Upper lobe of left lung (tissue), 6 donors: ENCODE results near the gene CLSTN3. TPM values are rescaled to one million over a fixed set of nuclear protein-coding genes. Genes with fewer than 3 reads are reported as not detected.

Experiments used
- ATAC-seq, 2 donors: fragments of 200-7000 bp; cut with Tn5 transposase; one replicate each; pipeline ENCODE4 v1.9.1; 2022; ENCODE audit warnings: mild to moderate bottlenecking in 2 of 2, moderate library complexity in 2 of 2; ENCODE audit not compliant: low FRiP score in 2 of 2
- DNase-seq, 2 donors: peaks; one replicate each; pipeline ENCODE4 v3.0.0-alpha.2; 2019 to 2020
- H3K27ac ChIP-seq, 4 donors: fragments of 200-600 bp; sonication (generic); one replicate each; pipeline ENCODE4 v1.5.1; 2016 to 2019
- H3K27me3 ChIP-seq, 4 donors: fragments of 200-600 bp; sonication (generic); one replicate each; pipeline ENCODE4 v1.5.1; 2017 to 2019
- H3K36me3 ChIP-seq, 4 donors: fragments of 200-600 bp; sonication (generic); one replicate each; pipeline ENCODE4 v1.5.1; 2016 to 2019
- H3K4me1 ChIP-seq, 4 donors: fragments of 200-600 bp; sonication (generic); one replicate each; pipeline ENCODE4 v1.5.1; 2018 to 2019
- H3K4me3 ChIP-seq, 4 donors: fragments of 200-600 bp; sonication (generic); one replicate each; pipeline ENCODE4 v1.5.1; 2017 to 2019; ENCODE audit warnings: mild to moderate bottlenecking in 2 of 4, moderate library complexity in 1 of 4
- H3K9me3 ChIP-seq, 4 donors: fragments of 200-600 bp; sonication (generic); one replicate each; pipeline ENCODE4 v1.5.1; 2018 to 2019
- CTCF ChIP-seq, 6 experiments: fragments of 450-650 bp in 4 of 6; fragments of 200-600 bp in 2 of 6; sonication (generic) in 2 of 6; IDR thresholded peaks; one replicate each; pipeline ENCODE4 v1.5.1; 2016 to 2019; ENCODE audit warnings: antibody characterized with exemption in 6 of 6
- EP300 ChIP-seq, 4 donors: sonication (generic); formaldehyde crosslinking; IDR thresholded peaks; one replicate each; pipeline ENCODE4 v1.5.1; 2017; ENCODE audit warnings: antibody characterized with exemption in 4 of 4, control low read depth in 2 of 4
- POLR2A ChIP-seq, 4 donors: fragments of 450-650 bp; IDR thresholded peaks; one replicate each; pipeline ENCODE4 v1.5.1; 2016 to 2017; ENCODE audit warnings: antibody characterized with exemption in 4 of 4, mild to moderate bottlenecking in 2 of 4
- POLR2AphosphoS5 ChIP-seq, 2 donors: sonication (generic); formaldehyde crosslinking; IDR thresholded peaks; one replicate each; pipeline ENCODE4 v1.5.1; 2017; ENCODE audit warnings: antibody characterized with exemption in 2 of 2
- WGBS, 2 donors: methylation state at CpG; one replicate each; pipeline ENCODE4 v1.1.5; 2017 to 2018; 5-methylcytosine and 5-hydroxymethylcytosine counted together
- total RNA-seq, 6 donors: library from RNA; depleted of rRNA in 4 of 6; stranded (reverse); fragments of >200 nt in 4 of 6; gene quantifications; one replicate each; pipeline versions ENCODE4 v1.1.0 to v1.2.1, GENCODE V29; 2016 to 2021
- donor health status: DM: no; HTN: no; CAD: no; lungs with moderate emphysema.
- donor health status: DM: no; HTN: yes; CAD: no; lungs with severe emphysema.

CLSTN3 gene
- total RNA-seq, 6 donors from 2014 or later = 14.4 to 111 (median 39.0) TPM

GRCh38 chr12:7092986-7093460 is 37.1 kb upstream of the CLSTN3 start:
- no peak overlapping the region for H3K4me3 ChIP-seq

GRCh38 chr12:7093486-7093885 is 36.7 kb upstream of the CLSTN3 start:
- DNase-seq (no peak), ATAC-seq (no peak)
- Histone ChIP-seq H3K27ac (no peak overlapping the region), H3K36me3 (peaks cover 0 to 25% (median 21%) of the 10 kb centered on the region in 4 donors), H3K4me1 (peaks cover 20 to 49% (median 28%) of the 10 kb centered on the region in 4 donors), H3K9me3 (no peaks in the 10 kb centered on the region), H3K4me3 (no peak overlapping the region), H3K27me3 (no peaks in the 10 kb centered on the region)
- TF ChIP-seq POLR2A (IDR thresholded peaks at IDR 0.05) = no peak
- no peak for TF ChIP-seq POLR2AphosphoS5 (IDR thresholded peaks at IDR 0.05)
- TF ChIP-seq EP300 (IDR thresholded peaks at IDR 0.05) = no peak
- TF ChIP-seq CTCF (IDR thresholded peaks at IDR 0.05) = no peak
- 61 to 67% methylated on average over 5 of the region's 5 CpGs for WGBS, 2 donors

More at GRCh38 chr12:7092986-7093460, 37.1 kb upstream of the CLSTN3 start:
- Histone ChIP-seq H3K36me3 (peaks cover 0 to 25% (median 21%) of the 10 kb centered on the region in 4 donors), H3K4me1 (peaks cover 20 to 49% (median 28%) of the 10 kb centered on the region in 4 donors), H3K27ac (peak overlapping the region; percentile 43 to 89 (median 82)), H3K9me3 (no peaks in the 10 kb centered on the region), H3K27me3 (no peaks in the 10 kb centered on the region)
- no peak for ATAC-seq
- 77 to 78% methylated on average over 6 to 8 of the region's 8 CpGs for WGBS, 2 donors
- TF ChIP-seq EP300 (IDR thresholded peaks at IDR 0.05) (no peak), CTCF (IDR thresholded peaks at IDR 0.05) (no peak), POLR2A (IDR thresholded peaks at IDR 0.05) (no peak), POLR2AphosphoS5 (IDR thresholded peaks at IDR 0.05) (no peak)
- no peak for DNase-seq

GRCh38 chr12:7093892-7094291 is 36.3 kb upstream of the CLSTN3 start:
- H3K9me3 ChIP-seq = no peaks in the 10 kb centered on the region
- peaks cover 20 to 49% (median 28%) of the 10 kb centered on the region in 4 donors for H3K4me1 ChIP-seq
- peaks cover 0 to 23% (median 17%) of the 10 kb centered on the region in 4 donors for H3K36me3 ChIP-seq
- TF ChIP-seq CTCF (IDR thresholded peaks at IDR 0.05) (no peak), POLR2A (IDR thresholded peaks at IDR 0.05) (peak in 1 of 4 donors; percentile 34)
- ATAC-seq (peak in 1 of 2 donors; percentile 42), DNase-seq (no peak)
- no peaks in the 10 kb centered on the region for H3K27me3 ChIP-seq
- H3K27ac ChIP-seq = no peak overlapping the region
- WGBS, 2 donors = 59 to 66% methylated on average over 10 of the region's 10 CpGs
- H3K4me3 ChIP-seq = no peak overlapping the region

- no peak for ATAC-seq
- 75 to 85% methylated on average over 9 to 26 of the region's 26 CpGs for WGBS, 2 donors
- peaks cover 6 to 32% (median 18%) of the 10 kb centered on the region in 4 donors for H3K36me3 ChIP-seq
- H3K27me3 ChIP-seq = no peaks in the 10 kb centered on the region
- DNase-seq = no peak
- peak overlapping the region in 1 of 4 donors; percentile 1 for H3K27ac ChIP-seq
- no peak overlapping the region for H3K4me3 ChIP-seq
- H3K4me1 ChIP-seq = peaks cover 12 to 42% (median 20%) of the 10 kb centered on the region in 4 donors
- H3K9me3 ChIP-seq = no peaks in the 10 kb centered on the region
- TF ChIP-seq CTCF (IDR thresholded peaks at IDR 0.05) (no peak), EP300 (IDR thresholded peaks at IDR 0.05) (no peak), POLR2A (IDR thresholded peaks at IDR 0.05) (no peak), POLR2AphosphoS5 (IDR thresholded peaks at IDR 0.05) (no peak)
Observed at GRCh38 chr12:7096006-7096932, 33.9 kb upstream of the CLSTN3 start.
